ENCODE measurements around the gene LILRB2. TPM values are rescaled to one million over a fixed set of nuclear protein-coding genes. Genes with fewer than 3 reads are reported as not detected.
"Not testable (repeated sequence)": the region's sequence is repeated elsewhere in the genome, so short reads cannot be mapped to it uniquely, and the experiment has no call there.

Gene LILRB2
- total RNA-seq, 1 experiment from 2014 or later: not detected

DNA sequence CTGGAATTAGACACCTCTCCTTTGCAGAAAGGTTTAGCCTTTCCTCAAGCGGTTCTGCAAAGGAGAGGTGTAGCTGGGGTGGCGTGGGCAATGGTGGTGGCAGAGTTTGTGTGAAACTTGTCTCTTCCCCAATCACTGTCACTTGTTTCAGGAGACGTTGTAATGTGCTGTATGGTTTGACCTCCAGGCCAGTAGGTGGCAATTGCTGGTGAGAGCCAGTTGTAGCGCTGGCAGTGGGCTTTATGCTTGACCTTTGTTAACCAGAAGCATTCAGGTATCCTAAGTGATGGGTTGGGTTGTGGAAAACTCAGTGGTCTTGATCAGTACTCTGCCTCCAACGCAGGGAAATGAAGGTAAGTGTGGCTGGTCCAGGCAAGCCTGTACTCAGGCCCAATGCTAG, 44.7 kb upstream of the LILRB2 start:
- H3K36me3 Mint-ChIP-seq (ENCODE audit: insufficient read depth, unreplicated experiment): peaks cover 5% of the 10 kb centered on the region
- no peak overlapping the region for H3K4me3 Mint-ChIP-seq (ENCODE audit: unreplicated experiment)
- TF ChIP-seq, protein P1, sequence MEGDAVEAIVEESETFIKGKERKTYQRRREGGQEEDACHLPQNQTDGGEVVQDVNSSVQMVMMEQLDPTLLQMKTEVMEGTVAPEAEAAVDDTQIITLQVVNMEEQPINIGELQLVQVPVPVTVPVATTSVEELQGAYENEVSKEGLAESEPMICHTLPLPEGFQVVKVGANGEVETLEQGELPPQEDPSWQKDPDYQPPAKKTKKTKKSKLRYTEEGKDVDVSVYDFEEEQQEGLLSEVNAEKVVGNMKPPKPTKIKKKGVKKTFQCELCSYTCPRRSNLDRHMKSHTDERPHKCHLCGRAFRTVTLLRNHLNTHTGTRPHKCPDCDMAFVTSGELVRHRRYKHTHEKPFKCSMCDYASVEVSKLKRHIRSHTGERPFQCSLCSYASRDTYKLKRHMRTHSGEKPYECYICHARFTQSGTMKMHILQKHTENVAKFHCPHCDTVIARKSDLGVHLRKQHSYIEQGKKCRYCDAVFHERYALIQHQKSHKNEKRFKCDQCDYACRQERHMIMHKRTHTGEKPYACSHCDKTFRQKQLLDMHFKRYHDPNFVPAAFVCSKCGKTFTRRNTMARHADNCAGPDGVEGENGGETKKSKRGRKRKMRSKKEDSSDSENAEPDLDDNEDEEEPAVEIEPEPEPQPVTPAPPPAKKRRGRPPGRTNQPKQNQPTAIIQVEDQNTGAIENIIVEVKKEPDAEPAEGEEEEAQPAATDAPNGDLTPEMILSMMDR (IDR thresholded peaks at IDR 0.05; ENCODE audit: insufficient read depth in 1 of 2, low read depth in 1 of 2, low read length in 1 of 2, severe bottlenecking in 1 of 2, unreplicated experiment in 1 of 2): no peak
- no peaks in the 10 kb centered on the region for H3K4me1 Mint-ChIP-seq (ENCODE audit: low read depth, unreplicated experiment)
- H3K27me3 Mint-ChIP-seq (ENCODE audit: insufficient read depth, unreplicated experiment): peaks cover 11% of the 10 kb centered on the region
- Histone ChIP-seq H3K27me3 (replicated peaks; ENCODE audit: control insufficient read depth, insufficient read depth, low read length) (no peaks in the 10 kb centered on the region), H3K9me3 (0 out of 2 replicates have a peak, but pooled peaks cover 3% of the 10 kb centered on the region), H3K4me3 (ENCODE audit: low read depth, low read length) (no peak overlapping the region), H3K36me3 (ENCODE audit: control insufficient read depth, insufficient read depth, low read length) (no peaks in the 10 kb centered on the region), H3K4me1 (no peaks in the 10 kb centered on the region)
- ChIA-PET CTCF (no interaction called here), POLR2A (no interaction called here)
- H3K27ac Mint-ChIP-seq (ENCODE audit: unreplicated experiment): no peak overlapping the region
- intact Hi-C loops (cut with micrococcal nuclease; ENCODE audit: unreplicated experiment): loop anchor here (1.0 kb wide), 1 partner anchor 66 kb away; no protein-coding TSS in a partner anchor
- H3K9me3 Mint-ChIP-seq (ENCODE audit: unreplicated experiment): peaks cover 20% of the 10 kb centered on the region
- BruUV-seq (replicated peaks): no TSS peak
- no peak for DNase-seq

DNA sequence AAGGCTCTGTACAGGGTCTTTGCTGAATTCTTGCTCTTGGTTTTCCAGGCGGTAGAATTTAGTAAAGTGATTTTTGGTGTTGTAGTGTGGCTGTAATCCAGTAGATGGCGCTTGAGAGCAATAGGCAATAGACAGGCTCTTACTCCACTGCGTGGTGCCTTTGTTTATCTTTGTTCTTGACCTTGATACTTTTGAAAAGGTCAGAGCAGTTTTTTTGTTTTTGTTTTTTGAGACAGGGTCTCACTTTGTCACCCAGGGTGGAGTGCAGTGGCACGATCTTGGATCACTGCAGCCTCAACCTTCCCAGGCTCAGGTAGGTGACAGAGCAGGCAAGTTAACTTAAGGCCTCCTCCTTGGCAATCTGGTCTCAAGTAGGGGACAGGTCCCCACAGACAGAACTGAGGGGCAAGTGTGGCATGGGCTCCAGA, 44.3 kb upstream of the LILRB2 start:
- Histone ChIP-seq H3K4me1 (no peaks in the 10 kb centered on the region), H3K4me3 (ENCODE audit: low read depth, low read length) (no peak overlapping the region), H3K36me3 (ENCODE audit: control insufficient read depth, insufficient read depth, low read length) (no peaks in the 10 kb centered on the region), H3K9me3 (0 out of 2 replicates have a peak, but pooled peaks cover 3% of the 10 kb centered on the region), H3K27me3 (replicated peaks; ENCODE audit: control insufficient read depth, insufficient read depth, low read length) (no peaks in the 10 kb centered on the region)
- POLR2A ChIA-PET: no interaction called here
- H3K4me3 Mint-ChIP-seq (ENCODE audit: unreplicated experiment): no peak overlapping the region
- peaks cover 20% of the 10 kb centered on the region for H3K9me3 Mint-ChIP-seq (ENCODE audit: unreplicated experiment)
- no peak overlapping the region for H3K27ac Mint-ChIP-seq (ENCODE audit: unreplicated experiment)
- CTCF ChIA-PET: interaction anchor here (0.6 kb wide), 1 partner anchor 152 kb away, joined by 10 read pairs; no protein-coding TSS in a partner anchor
- H3K4me1 Mint-ChIP-seq (ENCODE audit: low read depth, unreplicated experiment): no peaks in the 10 kb centered on the region
- H3K36me3 Mint-ChIP-seq (ENCODE audit: insufficient read depth, unreplicated experiment): peaks cover 5% of the 10 kb centered on the region
- TF ChIP-seq, protein P1 (IDR thresholded peaks at IDR 0.05; ENCODE audit: insufficient read depth in 1 of 2, low read depth in 1 of 2, low read length in 1 of 2, severe bottlenecking in 1 of 2, unreplicated experiment in 1 of 2): peak; percentile 59 to 80
- H3K27me3 Mint-ChIP-seq (ENCODE audit: insufficient read depth, unreplicated experiment): peaks cover 12% of the 10 kb centered on the region
- BruUV-seq (replicated peaks): no TSS peak
- peak in 1 of 2 experiments; percentile 52 for DNase-seq
- intact Hi-C loops (cut with micrococcal nuclease; ENCODE audit: unreplicated experiment): loop anchor here (1.0 kb wide), 1 partner anchor 66 kb away; no protein-coding TSS in a partner anchor

DNA sequence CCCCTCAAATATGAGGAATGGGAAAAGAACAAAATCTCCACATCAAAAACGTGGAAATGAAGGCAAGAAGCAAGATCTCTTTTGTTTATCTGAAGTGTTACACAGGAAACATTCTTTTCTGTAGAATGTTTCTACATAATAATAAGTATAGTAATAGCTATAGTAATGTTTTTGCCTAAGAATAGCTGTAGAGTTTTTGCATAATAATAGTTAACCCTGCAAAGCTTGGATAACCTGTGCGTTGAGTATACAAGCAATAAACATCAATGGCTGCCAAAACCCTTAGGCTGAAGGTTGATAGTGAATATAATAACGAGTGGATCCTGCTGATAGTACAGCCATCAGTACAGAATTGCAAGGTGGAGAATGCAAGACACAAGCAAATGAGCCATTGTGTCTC, 43.2 kb upstream of the LILRB2 start:
- H3K27me3 ChIP-seq (replicated peaks; ENCODE audit: control insufficient read depth, insufficient read depth, low read length): no peaks in the 10 kb centered on the region
- TF ChIP-seq, protein P1 (IDR thresholded peaks at IDR 0.05; ENCODE audit: insufficient read depth in 1 of 2, low read depth in 1 of 2, low read length in 1 of 2, severe bottlenecking in 1 of 2, unreplicated experiment in 1 of 2): no peak
- peaks cover 16% of the 10 kb centered on the region for H3K27me3 Mint-ChIP-seq (ENCODE audit: insufficient read depth, unreplicated experiment)
- no peak overlapping the region for H3K4me3 Mint-ChIP-seq (ENCODE audit: unreplicated experiment)
- no peak overlapping the region for H3K27ac Mint-ChIP-seq (ENCODE audit: unreplicated experiment)
- intact Hi-C loops (cut with micrococcal nuclease; ENCODE audit: unreplicated experiment): no loop called here
- H3K9me3 Mint-ChIP-seq (ENCODE audit: unreplicated experiment): peaks cover 20% of the 10 kb centered on the region
- no peaks in the 10 kb centered on the region for H3K4me1 ChIP-seq
- ChIA-PET CTCF (no interaction called here), POLR2A (no interaction called here)
- peaks cover 5% of the 10 kb centered on the region for H3K36me3 Mint-ChIP-seq (ENCODE audit: insufficient read depth, unreplicated experiment)
- no peaks in the 10 kb centered on the region for H3K36me3 ChIP-seq (ENCODE audit: control insufficient read depth, insufficient read depth, low read length)
- H3K9me3 ChIP-seq: 0 out of 2 replicates have a peak, but pooled peaks cover 3% of the 10 kb centered on the region
- BruUV-seq (replicated peaks): no TSS peak
- no peaks in the 10 kb centered on the region for H3K4me1 Mint-ChIP-seq (ENCODE audit: low read depth, unreplicated experiment)
- no peak overlapping the region for H3K4me3 ChIP-seq (ENCODE audit: low read depth, low read length)
- no peak for DNase-seq

DNA sequence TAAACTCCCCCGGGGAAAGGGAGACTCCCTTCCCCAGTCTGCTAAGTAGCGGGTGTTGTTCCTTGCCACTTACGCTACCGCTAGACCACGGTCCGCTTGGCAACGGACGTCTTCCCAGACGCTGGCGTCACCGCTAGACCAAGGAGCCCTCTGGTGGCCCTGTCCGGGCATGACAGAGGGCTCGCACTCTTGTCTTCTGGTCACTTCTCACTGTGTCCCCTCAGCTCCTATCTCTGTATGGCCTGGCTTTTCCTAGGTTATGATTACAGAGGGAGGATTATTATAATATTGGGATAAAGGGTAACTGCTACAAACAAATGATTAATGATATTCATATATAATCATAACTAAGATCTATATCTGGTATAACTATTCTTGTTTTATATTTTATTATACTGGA, 42.0 kb upstream of the LILRB2 start:
- DNase-seq; H3K4me3 Mint-ChIP-seq (ENCODE audit: unreplicated experiment); H3K36me3 Mint-ChIP-seq (ENCODE audit: insufficient read depth, unreplicated experiment); H3K9me3 ChIP-seq; H3K4me1 ChIP-seq; BruUV-seq (replicated peaks); H3K36me3 ChIP-seq (ENCODE audit: control insufficient read depth, insufficient read depth, low read length); H3K4me1 Mint-ChIP-seq (ENCODE audit: low read depth, unreplicated experiment); H3K27me3 ChIP-seq (replicated peaks; ENCODE audit: control insufficient read depth, insufficient read depth, low read length); CTCF ChIA-PET; H3K27ac Mint-ChIP-seq (ENCODE audit: unreplicated experiment); H3K4me3 ChIP-seq (ENCODE audit: low read depth, low read length); intact Hi-C loops (cut with micrococcal nuclease; ENCODE audit: unreplicated experiment); POLR2A ChIA-PET: not testable (repeated sequence)
- Mint-ChIP-seq H3K27me3 (ENCODE audit: insufficient read depth, unreplicated experiment) (peaks cover 16% of the 10 kb centered on the region), H3K9me3 (ENCODE audit: unreplicated experiment) (peaks cover 20% of the 10 kb centered on the region)

DNA sequence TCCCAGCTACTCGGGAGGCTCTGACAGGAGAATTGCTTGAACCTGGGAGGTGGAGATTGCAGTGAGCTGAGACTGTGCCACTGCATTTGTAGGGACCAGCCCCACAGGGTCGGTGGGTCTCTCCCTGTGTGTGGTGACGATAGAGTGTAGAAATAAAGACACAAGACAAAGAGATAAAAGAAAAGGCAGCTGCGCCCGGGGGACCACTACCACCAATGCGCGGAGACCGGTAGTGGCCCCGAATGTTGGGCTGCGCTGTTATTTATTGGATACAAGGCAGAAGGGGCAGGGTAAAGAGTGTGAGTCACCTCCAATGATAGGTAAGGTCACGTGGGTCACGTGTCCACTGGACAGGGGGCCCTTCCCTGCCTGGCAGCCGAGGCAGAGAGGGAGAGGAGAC, 41.4 kb upstream of the LILRB2 start:
- H3K36me3 ChIP-seq (ENCODE audit: control insufficient read depth, insufficient read depth, low read length); POLR2A ChIA-PET; BruUV-seq (replicated peaks); DNase-seq; H3K27me3 ChIP-seq (replicated peaks; ENCODE audit: control insufficient read depth, insufficient read depth, low read length); H3K36me3 Mint-ChIP-seq (ENCODE audit: insufficient read depth, unreplicated experiment); H3K27ac Mint-ChIP-seq (ENCODE audit: unreplicated experiment); H3K4me1 ChIP-seq; intact Hi-C loops (cut with micrococcal nuclease; ENCODE audit: unreplicated experiment); H3K4me3 ChIP-seq (ENCODE audit: low read depth, low read length); H3K9me3 ChIP-seq; H3K4me3 Mint-ChIP-seq (ENCODE audit: unreplicated experiment); H3K4me1 Mint-ChIP-seq (ENCODE audit: low read depth, unreplicated experiment); CTCF ChIA-PET: not testable (repeated sequence)
- Mint-ChIP-seq H3K9me3 (ENCODE audit: unreplicated experiment) (peaks cover 20% of the 10 kb centered on the region), H3K27me3 (ENCODE audit: insufficient read depth, unreplicated experiment) (peaks cover 16% of the 10 kb centered on the region)
